HCT116 (cell line): ENCODE measurements around the gene PVR. TPM values are rescaled to one million over a fixed set of nuclear protein-coding genes. Genes with fewer than 3 reads are reported as not detected.

Source experiments
- ATAC-seq: fragments of 200-7000 bp; cut with Tn5 transposase; 2 replicates; pipeline ENCODE4 v1.9.1; 2020; ENCODE audit warnings: mild to moderate bottlenecking, moderate library complexity
- BruUV-seq: library from RNA; stranded (reverse); fragments of 400-500 nt; replicated peaks from 2 replicates; lab custom pipeline; 2021; lab: Mats Ljungman, UMichigan
- CTCF ChIA-PET: fragments of 300-600 bp; sonication (Branson Sonifier 250); formaldehyde crosslinking; loops from one replicate; lab custom pipeline; 2021; ENCODE audit warnings: antibody characterized with exemption; lab: Charles Lee
- POLR2A ChIA-PET: fragments of 300-600, 350-600 bp; sonication (Branson Sonifier 250); formaldehyde crosslinking; loops from one replicate; lab custom pipeline; 2021; ENCODE audit warnings: antibody characterized with exemption; lab: Charles Lee
- RAD21 ChIA-PET, 2 experiments: fragments of 300-600 bp; sonication (Branson Sonifier 250); formaldehyde crosslinking; loops; one replicate each; lab custom pipeline; 2023; ENCODE audit warnings: low total read pairs in 2 of 2; ENCODE audit not compliant: uncharacterized antibody in 2 of 2, unreplicated experiment in 2 of 2, low non-redundant PET in 1 of 2; lab: Charles Lee
- DNase-seq: peaks from one replicate; pipeline ENCODE4 v3.0.0-alpha.2; 2010; ENCODE audit warnings: low read depth, low spot score
- H2AFZ ChIP-seq: fragments of 200-600 bp; shearing (Covaris generic), sonication (generic); 2 replicates; pipeline ENCODE4 v1.6.1; 2017; ENCODE audit warnings: low read depth, mixed run types, mixed read lengths, antibody characterized with exemption, low read length; ENCODE audit not compliant: poor library complexity, severe bottlenecking
- H3K27ac ChIP-seq: 2 replicates; pipeline ENCODE4 v1.5.1; 2012; ENCODE audit warnings: low read depth, low read length
- H3K27me3 ChIP-seq: fragments of 200-600 bp; sonication (generic); 2 replicates; pipeline ENCODE4 v1.6.1; 2016; ENCODE audit warnings: mixed run types, low read length, mixed read lengths; ENCODE audit not compliant: insufficient read depth
- H3K36me3 ChIP-seq, 2 experiments: fragments of 200-500 bp in 1 of 2; fragments of 200-600 bp in 1 of 2; sonication (Bioruptor generic) in 1 of 2; sonication (generic) in 1 of 2; 2 replicates each; pipeline versions ENCODE4 v1.5.1 to v1.6.1; 2014 to 2016; ENCODE audit warnings: low read length in 2 of 2, inconsistent platforms in 1 of 2, mixed read lengths in 1 of 2, mixed run types in 1 of 2; ENCODE audit not compliant: insufficient read depth in 2 of 2, control insufficient read depth in 1 of 2
- H3K4me1 ChIP-seq, 2 experiments: fragments of 200-600 bp in 1 of 2; sonication (generic) in 1 of 2; 2 replicates each; pipeline versions ENCODE4 v1.5.1 to v1.6.1; 2012 to 2017; ENCODE audit warnings: low read length in 2 of 2, inconsistent platforms in 1 of 2, mild to moderate bottlenecking in 1 of 2, mixed read lengths in 1 of 2, mixed run types in 1 of 2, moderate library complexity in 1 of 2; ENCODE audit not compliant: insufficient read depth in 2 of 2, control insufficient read depth in 1 of 2
- H3K4me2 ChIP-seq: fragments of 200-600 bp; sonication (generic); 2 replicates; pipeline ENCODE4 v1.6.1; 2017; ENCODE audit warnings: mixed run types, low read length, mixed read lengths
- H3K4me3 ChIP-seq, 2 experiments: fragments of 200-600 bp in 1 of 2; sonication (generic) in 1 of 2; replicated peaks in 1 of 2; 2 replicates each; pipeline ENCODE4 v1.5.1; 2011 to 2016; ENCODE audit warnings: low read length in 2 of 2, control low read depth in 1 of 2, low read depth in 1 of 2, mild to moderate bottlenecking in 1 of 2, mixed read lengths in 1 of 2, mixed run types in 1 of 2
- H3K79me2 ChIP-seq: fragments of 200-600 bp; sonication (generic); 2 replicates; pipeline ENCODE4 v1.6.1; 2017; ENCODE audit warnings: mild to moderate bottlenecking, mixed run types, low read length, moderate library complexity, mixed read lengths; ENCODE audit not compliant: insufficient read depth
- H3K9ac ChIP-seq: fragments of 200-600 bp; sonication (generic); 2 replicates; pipeline ENCODE4 v1.6.1; 2016; ENCODE audit warnings: low read length, mixed read lengths
- H3K9me2 ChIP-seq: fragments of 200-600 bp; sonication (generic), shearing (Covaris generic); 2 replicates; pipeline ENCODE4 v1.6.1; 2017; ENCODE audit warnings: mixed run types, mild to moderate bottlenecking, moderate library complexity; ENCODE audit not compliant: insufficient read depth
- H3K9me3 ChIP-seq, 2 experiments: fragments of 200-500 bp in 1 of 2; fragments of 200-600 bp in 1 of 2; sonication (Bioruptor generic) in 1 of 2; sonication (generic) in 1 of 2; 2 replicates each; pipeline ENCODE4 v1.6.1; 2014 to 2017; ENCODE audit warnings: low read length in 2 of 2, mixed read lengths in 2 of 2, inconsistent platforms in 1 of 2, low read depth in 1 of 2, mild to moderate bottlenecking in 1 of 2, mixed run types in 1 of 2, moderate library complexity in 1 of 2; ENCODE audit not compliant: control insufficient read depth in 1 of 2, insufficient read depth in 1 of 2
- H4K20me1 ChIP-seq: fragments of 200-600 bp; sonication (generic), shearing (Covaris generic); 2 replicates; pipeline ENCODE4 v1.6.1; 2017; ENCODE audit warnings: mixed run types, mild to moderate bottlenecking, moderate library complexity; ENCODE audit not compliant: insufficient read depth
- CEBPB ChIP-seq: IDR thresholded peaks from 2 replicates; pipeline ENCODE4 v1.6.1; 2012; ENCODE audit warnings: low read depth
- EZH2 ChIP-seq: fragments of 200-600 bp; sonication (generic); IDR thresholded peaks from 2 replicates; pipeline ENCODE4 v1.6.1; 2017; ENCODE audit warnings: antibody characterized with exemption, mixed run types
- TCF7L2 ChIP-seq: IDR thresholded peaks from 2 replicates; pipeline ENCODE4 v1.7.0; 2011; ENCODE audit warnings: borderline replicate concordance, inconsistent platforms; ENCODE audit not compliant: insufficient read depth, insufficient read length; ENCODE audit errors: extremely low read depth
- YY1 ChIP-seq: IDR thresholded peaks from 2 replicates; pipeline ENCODE4 v1.6.1; 2011; ENCODE audit warnings: low read length, low read depth, moderate library complexity, mild to moderate bottlenecking; ENCODE audit not compliant: insufficient replicate concordance; ENCODE audit errors: extremely low read depth
- ZNF274 ChIP-seq: fragments of 200-500 bp; sonication (Bioruptor generic); IDR thresholded peaks from 2 replicates; pipeline ENCODE4 v1.6.1; 2014; ENCODE audit warnings: mild to moderate bottlenecking, low read depth, low read length, inconsistent platforms
- intact Hi-C: fragments of 100-400 bp; cut with micrococcal nuclease; formaldehyde crosslinking; loops from 2 replicates; pipeline ENCODE4 v1.10.0; 2022
- total RNA-seq: library from RNA; stranded (reverse); gene quantifications from one replicate; pipeline ENCODE4 v1.2.1, GENCODE V29; 2021; ENCODE audit not compliant: unreplicated experiment
- TF ChIP-seq, protein P1 (sequence below), 3 experiments: fragments of 200-600 bp in 1 of 3; sonication (generic) in 1 of 3; IDR thresholded peaks in 2 of 3; conservative IDR thresholded peaks in 1 of 3; 2 replicates each; pipeline ENCODE4 v1.5.1; 2012 to 2017; ENCODE audit warnings: low read depth in 2 of 3, low read length in 2 of 3, antibody characterized with exemption in 1 of 3, borderline replicate concordance in 1 of 3, control low read depth in 1 of 3, mild to moderate bottlenecking in 1 of 3, mixed read lengths in 1 of 3, mixed run types in 1 of 3, moderate library complexity in 1 of 3; ENCODE audit not compliant: insufficient read depth in 1 of 3
- TF ChIP-seq, protein P2 (sequence below): IDR thresholded peaks from 2 replicates; pipeline ENCODE4 v1.6.1; 2011; ENCODE audit warnings: mild to moderate bottlenecking, low read length, moderate library complexity; ENCODE audit not compliant: insufficient replicate concordance; ENCODE audit errors: extremely low read depth
- TF ChIP-seq, protein P3 (sequence below): IDR thresholded peaks from 2 replicates; pipeline ENCODE4 v1.6.1; 2012; ENCODE audit warnings: low read depth

PVR gene
- total RNA-seq, 1 experiment from 2014 or later, result 62.0 TPM

DNA sequence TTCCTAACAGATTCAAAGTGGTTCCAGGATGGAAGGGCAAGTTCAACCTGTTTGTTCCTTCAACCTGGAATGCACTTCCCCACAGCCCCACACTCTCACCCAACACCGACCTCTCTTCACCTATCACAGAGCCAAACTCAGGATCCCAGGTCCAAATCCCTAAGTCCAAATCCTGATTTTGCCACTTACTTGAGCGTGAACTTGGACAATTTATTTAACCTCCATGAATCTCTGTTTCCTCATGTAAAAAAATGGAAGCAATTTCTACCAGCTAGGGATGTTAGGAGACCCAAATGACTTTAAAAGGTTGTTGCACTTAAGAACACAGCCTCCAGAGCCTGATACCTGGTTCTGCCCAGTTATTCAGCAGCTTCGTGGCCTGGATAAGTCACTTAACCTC is 35.8 kb upstream of the PVR start:
- Histone ChIP-seq H4K20me1 (no peaks in the 10 kb centered on the region), H3K27me3 (no peaks in the 10 kb centered on the region), H3K4me2 (no peak overlapping the region), H3K9me3 (no peaks in the 10 kb centered on the region), H3K4me1 (peaks cover 0 to 5% of the 10 kb centered on the region in 2 experiments; a peak in 1 of 4 replicates), H3K27ac (no peak overlapping the region), H3K36me3 (no peaks in the 10 kb centered on the region), H3K79me2 (no peaks in the 10 kb centered on the region), H3K4me3 (no peak overlapping the region), H3K9me2 (no peaks in the 10 kb centered on the region), H3K9ac (no peak overlapping the region), H2AFZ (no peak overlapping the region)
- POLR2A ChIA-PET, result no interaction called here
- ATAC-seq (no peak), DNase-seq (no peak)
- no peak for TF ChIP-seq ZNF274
- TF ChIP-seq TCF7L2, result no peak
- TF ChIP-seq, protein P1, sequence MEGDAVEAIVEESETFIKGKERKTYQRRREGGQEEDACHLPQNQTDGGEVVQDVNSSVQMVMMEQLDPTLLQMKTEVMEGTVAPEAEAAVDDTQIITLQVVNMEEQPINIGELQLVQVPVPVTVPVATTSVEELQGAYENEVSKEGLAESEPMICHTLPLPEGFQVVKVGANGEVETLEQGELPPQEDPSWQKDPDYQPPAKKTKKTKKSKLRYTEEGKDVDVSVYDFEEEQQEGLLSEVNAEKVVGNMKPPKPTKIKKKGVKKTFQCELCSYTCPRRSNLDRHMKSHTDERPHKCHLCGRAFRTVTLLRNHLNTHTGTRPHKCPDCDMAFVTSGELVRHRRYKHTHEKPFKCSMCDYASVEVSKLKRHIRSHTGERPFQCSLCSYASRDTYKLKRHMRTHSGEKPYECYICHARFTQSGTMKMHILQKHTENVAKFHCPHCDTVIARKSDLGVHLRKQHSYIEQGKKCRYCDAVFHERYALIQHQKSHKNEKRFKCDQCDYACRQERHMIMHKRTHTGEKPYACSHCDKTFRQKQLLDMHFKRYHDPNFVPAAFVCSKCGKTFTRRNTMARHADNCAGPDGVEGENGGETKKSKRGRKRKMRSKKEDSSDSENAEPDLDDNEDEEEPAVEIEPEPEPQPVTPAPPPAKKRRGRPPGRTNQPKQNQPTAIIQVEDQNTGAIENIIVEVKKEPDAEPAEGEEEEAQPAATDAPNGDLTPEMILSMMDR (IDR thresholded peaks at IDR 0.05 in 2 of 3, conservative IDR thresholded peaks at IDR 0.05 in 1 of 3; ENCODE audit: borderline replicate concordance in 1 of 3, insufficient read depth in 1 of 3, low read depth in 2 of 3, low read length in 2 of 3), result no peak
- TF ChIP-seq, protein P2, sequence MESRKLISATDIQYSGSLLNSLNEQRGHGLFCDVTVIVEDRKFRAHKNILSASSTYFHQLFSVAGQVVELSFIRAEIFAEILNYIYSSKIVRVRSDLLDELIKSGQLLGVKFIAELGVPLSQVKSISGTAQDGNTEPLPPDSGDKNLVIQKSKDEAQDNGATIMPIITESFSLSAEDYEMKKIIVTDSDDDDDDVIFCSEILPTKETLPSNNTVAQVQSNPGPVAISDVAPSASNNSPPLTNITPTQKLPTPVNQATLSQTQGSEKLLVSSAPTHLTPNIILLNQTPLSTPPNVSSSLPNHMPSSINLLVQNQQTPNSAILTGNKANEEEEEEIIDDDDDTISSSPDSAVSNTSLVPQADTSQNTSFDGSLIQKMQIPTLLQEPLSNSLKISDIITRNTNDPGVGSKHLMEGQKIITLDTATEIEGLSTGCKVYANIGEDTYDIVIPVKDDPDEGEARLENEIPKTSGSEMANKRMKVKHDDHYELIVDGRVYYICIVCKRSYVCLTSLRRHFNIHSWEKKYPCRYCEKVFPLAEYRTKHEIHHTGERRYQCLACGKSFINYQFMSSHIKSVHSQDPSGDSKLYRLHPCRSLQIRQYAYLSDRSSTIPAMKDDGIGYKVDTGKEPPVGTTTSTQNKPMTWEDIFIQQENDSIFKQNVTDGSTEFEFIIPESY, result no peak
- TF ChIP-seq EZH2, result no peak
- TF ChIP-seq, protein P3, sequence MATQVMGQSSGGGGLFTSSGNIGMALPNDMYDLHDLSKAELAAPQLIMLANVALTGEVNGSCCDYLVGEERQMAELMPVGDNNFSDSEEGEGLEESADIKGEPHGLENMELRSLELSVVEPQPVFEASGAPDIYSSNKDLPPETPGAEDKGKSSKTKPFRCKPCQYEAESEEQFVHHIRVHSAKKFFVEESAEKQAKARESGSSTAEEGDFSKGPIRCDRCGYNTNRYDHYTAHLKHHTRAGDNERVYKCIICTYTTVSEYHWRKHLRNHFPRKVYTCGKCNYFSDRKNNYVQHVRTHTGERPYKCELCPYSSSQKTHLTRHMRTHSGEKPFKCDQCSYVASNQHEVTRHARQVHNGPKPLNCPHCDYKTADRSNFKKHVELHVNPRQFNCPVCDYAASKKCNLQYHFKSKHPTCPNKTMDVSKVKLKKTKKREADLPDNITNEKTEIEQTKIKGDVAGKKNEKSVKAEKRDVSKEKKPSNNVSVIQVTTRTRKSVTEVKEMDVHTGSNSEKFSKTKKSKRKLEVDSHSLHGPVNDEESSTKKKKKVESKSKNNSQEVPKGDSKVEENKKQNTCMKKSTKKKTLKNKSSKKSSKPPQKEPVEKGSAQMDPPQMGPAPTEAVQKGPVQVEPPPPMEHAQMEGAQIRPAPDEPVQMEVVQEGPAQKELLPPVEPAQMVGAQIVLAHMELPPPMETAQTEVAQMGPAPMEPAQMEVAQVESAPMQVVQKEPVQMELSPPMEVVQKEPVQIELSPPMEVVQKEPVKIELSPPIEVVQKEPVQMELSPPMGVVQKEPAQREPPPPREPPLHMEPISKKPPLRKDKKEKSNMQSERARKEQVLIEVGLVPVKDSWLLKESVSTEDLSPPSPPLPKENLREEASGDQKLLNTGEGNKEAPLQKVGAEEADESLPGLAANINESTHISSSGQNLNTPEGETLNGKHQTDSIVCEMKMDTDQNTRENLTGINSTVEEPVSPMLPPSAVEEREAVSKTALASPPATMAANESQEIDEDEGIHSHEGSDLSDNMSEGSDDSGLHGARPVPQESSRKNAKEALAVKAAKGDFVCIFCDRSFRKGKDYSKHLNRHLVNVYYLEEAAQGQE, result no peak
- TF ChIP-seq YY1, result no peak
- TF ChIP-seq CEBPB, result no peak
- RAD21 ChIA-PET, result no interaction called here
- intact Hi-C loops, result no loop called here
- no TSS peak for BruUV-seq
- CTCF ChIA-PET, result no interaction called here
